Measurements from ENCODE around the gene ETV6. TPM values are rescaled to one million over a fixed set of nuclear protein-coding genes. Genes with fewer than 3 reads are reported as not detected.
A peak's percentile ranks its signal among the peaks of the same experiment; 100 is the strongest.

ETV6 gene
- total and polyA plus RNA-seq, 12 donors, result 2.7 to 33.5 (median 15.2) TPM

GRCh38 chr12:11923067-11923466 lies 273.6 kb downstream of the ETV6 start:
- intact Hi-C loops (cut with DNase I), result no loop called here
- TF ChIP-seq CTCF (IDR thresholded peaks at IDR 0.05), result no peak
- no peak for DNase-seq
- H3K36me3 ChIP-seq, result no peaks in the 10 kb centered on the region
- H3K9me3 ChIP-seq, result peaks cover 0 to 5% (median 0%) of the 10 kb centered on the region in 11 donors
- no peak overlapping the region for H3K27ac ChIP-seq
- WGBS, 2 donors, result 84% methylated on average over 3 of the region's 3 CpGs
- no peak for ATAC-seq
- H3K4me3 ChIP-seq, result no peak overlapping the region
- H3K4me1 ChIP-seq, result peaks cover 0 to 8% (median 0%) of the 10 kb centered on the region in 9 donors
- H3K27me3 ChIP-seq, result no peaks in the 10 kb centered on the region

GRCh38 chr12:11927286-11927935 lies 277.9 kb downstream of the ETV6 start:
- ATAC-seq (peak in 3 of 8 donors; percentile 23 to 50 (median 25)), DNase-seq (no peak)
- Histone ChIP-seq H3K27me3 (no peaks in the 10 kb centered on the region), H3K4me3 (peak overlapping the region in 5 of 10 donors; percentile 12 to 25 (median 16)), H3K36me3 (no peaks in the 10 kb centered on the region), H3K4me1 (peaks cover 0 to 8% (median 0%) of the 10 kb centered on the region in 9 donors), H3K9me3 (peaks cover 0 to 5% (median 0%) of the 10 kb centered on the region in 11 donors), H3K27ac (no peak overlapping the region)
- intact Hi-C loops (cut with DNase I), result no loop called here
- 29 to 33% methylated on average over 15 of the region's 15 CpGs for WGBS, 2 donors
- TF ChIP-seq CTCF (IDR thresholded peaks at IDR 0.05), result no peak

GRCh38 chr12:11929714-11930113 lies 280.2 kb downstream of the ETV6 start:
- Histone ChIP-seq H3K27ac (no peak overlapping the region), H3K9me3 (peaks cover 0 to 5% (median 0%) of the 10 kb centered on the region in 11 donors), H3K36me3 (no peaks in the 10 kb centered on the region), H3K27me3 (no peaks in the 10 kb centered on the region), H3K4me1 (peaks cover 0 to 8% (median 0%) of the 10 kb centered on the region in 9 donors), H3K4me3 (no peak overlapping the region)
- 95 to 100% methylated on average over 3 of the region's 3 CpGs for WGBS, 2 donors
- no peak for TF ChIP-seq CTCF (IDR thresholded peaks at IDR 0.05)
- ATAC-seq (no peak), DNase-seq (no peak)
- intact Hi-C loops (cut with DNase I), result no loop called here

GRCh38 chr12:11939223-11939622 lies 289.7 kb downstream of the ETV6 start:
- ATAC-seq (no peak), DNase-seq (no peak)
- no peak for TF ChIP-seq CTCF (IDR thresholded peaks at IDR 0.05)
- Histone ChIP-seq H3K27me3 (no peaks in the 10 kb centered on the region), H3K4me1 (no peaks in the 10 kb centered on the region), H3K27ac (no peak overlapping the region), H3K36me3 (no peaks in the 10 kb centered on the region), H3K4me3 (no peak overlapping the region), H3K9me3 (peaks cover 0 to 17% (median 0%) of the 10 kb centered on the region in 11 donors)
- 96 to 97% methylated on average over 4 of the region's 4 CpGs for WGBS, 2 donors
- intact Hi-C loops (cut with DNase I), result no loop called here
